A549 (cell line): ENCODE data around the gene WFS1. TPM values are rescaled to one million over a fixed set of nuclear protein-coding genes. Genes with fewer than 3 reads are reported as not detected.

Source experiments
- ATAC-seq, 2 experiments: fragments of 200-7000 bp in 1 of 2; fragments of >200 bp in 1 of 2; cut with Nextera tagmentation in 1 of 2; cut with Tn5 transposase in 1 of 2; 3 replicates each; pipeline versions ENCODE4 v1.8.0 to v1.9.1; 2018 to 2020; ENCODE audit warnings: mild to moderate bottlenecking in 1 of 2, moderate library complexity in 1 of 2
- CTCF ChIA-PET: fragments of 300-600 bp; sonication (Branson Sonifier 250); formaldehyde crosslinking; extraction: SDS; loops from one replicate; lab custom pipeline; 2021; ENCODE audit warnings: antibody characterized with exemption, inconsistent platforms; lab: Yijun Ruan, JAX
- POLR2A ChIA-PET: fragments of 350-600 bp; formaldehyde crosslinking; extraction: SDS; loops from one replicate; lab custom pipeline; 2021; ENCODE audit warnings: antibody characterized with exemption, inconsistent platforms; lab: Yijun Ruan, JAX
- DNase-seq, 2 experiments: peaks; one replicate each; pipeline versions ENCODE4 v3.0.0 to v3.0.0-alpha.2; 2011 to 2016; ENCODE audit warnings: low read depth in 1 of 2, low spot score in 1 of 2
- FAIRE-seq: peaks from 2 replicates; lab custom pipeline; 2011; peaks lifted over from hg19 to GRCh38; lab: Jason Lieb, UNC
- H3K27ac ChIP-seq, 2 experiments: fragments of >200 bp; sonication (Bioruptor Twin); formaldehyde crosslinking; 3 replicates each; pipeline ENCODE4 v1.5.1; 2016 to 2017
- H3K4me1 ChIP-seq: fragments of >200 bp; sonication (Bioruptor Twin); formaldehyde crosslinking; 3 replicates; pipeline ENCODE4 v1.6.1; 2016
- H3K4me2 ChIP-seq: fragments of >200 bp; sonication (Bioruptor Twin); formaldehyde crosslinking; 3 replicates; pipeline ENCODE4 v1.6.1; 2016
- H3K4me3 ChIP-seq: fragments of >200 bp; sonication (Bioruptor Twin); formaldehyde crosslinking; 3 replicates; pipeline ENCODE4 v1.5.1; 2016
- H3K9me3 ChIP-seq: fragments of >200 bp; sonication (Bioruptor Twin); formaldehyde crosslinking; 3 replicates; pipeline ENCODE4 v1.6.1; 2016
- CHD2 ChIP-seq: fragments of 150-350 bp; IDR thresholded peaks from 2 replicates; pipeline ENCODE4 v1.6.1; 2014; ENCODE audit warnings: low read length; ENCODE audit not compliant: partially characterized antibody
- CHD4 ChIP-seq: fragments of 200-600 bp; sonication (generic); IDR thresholded peaks from 2 replicates; pipeline ENCODE4 v1.6.1; 2016; ENCODE audit warnings: antibody characterized with exemption, mild to moderate bottlenecking, borderline replicate concordance
- EHMT2 ChIP-seq: fragments of 200-600 bp; sonication (generic); IDR thresholded peaks from 2 replicates; pipeline ENCODE4 v1.6.1; 2016; ENCODE audit warnings: antibody characterized with exemption, low read depth, mild to moderate bottlenecking, moderate library complexity
- ESRRA ChIP-seq: fragments of 150-350 bp; IDR thresholded peaks from 2 replicates; pipeline ENCODE4 v1.6.1; 2014; ENCODE audit warnings: mild to moderate bottlenecking, low read length, borderline replicate concordance
- FOSL2 ChIP-seq, 2 experiments: fragments of 450-650 bp in 1 of 2; fragments of >200 bp in 1 of 2; sonication (Bioruptor Twin) in 1 of 2; formaldehyde crosslinking; IDR thresholded peaks; 2 replicates each; pipeline versions ENCODE4 v1.5.0 to v1.6.1; 2016 to 2020; ENCODE audit warnings: mild to moderate bottlenecking in 1 of 2, moderate library complexity in 1 of 2
- GATA3 ChIP-seq: IDR thresholded peaks from 2 replicates; pipeline ENCODE4 v1.6.1; 2012; ENCODE audit warnings: borderline replicate concordance
- HDAC2 ChIP-seq: fragments of 200-600 bp; sonication (generic); IDR thresholded peaks from 2 replicates; pipeline ENCODE4 v1.6.1; 2016
- HES2 ChIP-seq: fragments of >200 bp; sonication (Bioruptor Twin); formaldehyde crosslinking; IDR thresholded peaks from 2 replicates; pipeline ENCODE4 v1.6.1; 2016
- HOXB13 ChIP-seq: fragments of 250-450 bp; sonication (Bioruptor Pico); IDR thresholded peaks from 2 replicates; pipeline ENCODE4 v1.5.0; 2020; ENCODE audit warnings: low read depth, mild to moderate bottlenecking, moderate library complexity
- JUN ChIP-seq, 2 experiments: fragments of >200 bp; sonication (Bioruptor Twin); formaldehyde crosslinking; IDR thresholded peaks; 2 replicates in 1 of 2; 3 replicates in 1 of 2; pipeline ENCODE4 v1.6.1; 2016 to 2017
- KDM1A ChIP-seq: fragments of 200-600 bp; sonication (generic); IDR thresholded peaks from 2 replicates; pipeline ENCODE4 v1.6.1; 2016; ENCODE audit warnings: low read depth, mild to moderate bottlenecking
- KDM5A ChIP-seq: fragments of 200-600 bp; sonication (generic); IDR thresholded peaks from 2 replicates; pipeline ENCODE4 v1.6.1; 2016; ENCODE audit warnings: antibody characterized with exemption, mild to moderate bottlenecking
- MAX ChIP-seq: IDR thresholded peaks from 2 replicates; pipeline ENCODE4 v1.6.1; 2012
- PHF8 ChIP-seq: fragments of 200-600 bp; sonication (generic); IDR thresholded peaks from 2 replicates; pipeline ENCODE4 v1.6.1; 2016; ENCODE audit warnings: low read depth, mild to moderate bottlenecking, antibody characterized with exemption, moderate library complexity, borderline replicate concordance
- RAD21 ChIP-seq, 2 experiments: fragments of >200 bp in 1 of 2; sonication (Bioruptor Twin) in 1 of 2; formaldehyde crosslinking in 1 of 2; IDR thresholded peaks in 1 of 2; conservative IDR thresholded peaks in 1 of 2; 2 replicates in 1 of 2; 3 replicates in 1 of 2; pipeline ENCODE4 v1.6.1; 2012 to 2018; ENCODE audit warnings: inconsistent platforms in 1 of 2
- RNF2 ChIP-seq: fragments of 200-600 bp; sonication (generic); IDR thresholded peaks from 2 replicates; pipeline ENCODE4 v1.6.1; 2016; ENCODE audit warnings: low read depth, mild to moderate bottlenecking, antibody characterized with exemption, moderate library complexity, borderline replicate concordance
- SREBF2 ChIP-seq: fragments of 450-650 bp; IDR thresholded peaks from 2 replicates; pipeline ENCODE4 v1.6.1; 2014; ENCODE audit warnings: mild to moderate bottlenecking, moderate library complexity
- ZFP36 ChIP-seq: fragments of 450-650 bp; IDR thresholded peaks from 2 replicates; pipeline ENCODE4 v1.6.1; 2014; ENCODE audit warnings: borderline replicate concordance; ENCODE audit not compliant: partially characterized antibody
- ZSCAN20 ChIP-seq: fragments of 250-450 bp; sonication (Bioruptor Pico); IDR thresholded peaks from 2 replicates; pipeline ENCODE4 v1.8.0; 2022; ENCODE audit warnings: mild to moderate bottlenecking, moderate library complexity
- WGBS: methylation state at CpG from one replicate; pipeline ENCODE4 v1.1.6; 2017; ENCODE audit errors: missing lambda C conversion rate; 5-methylcytosine and 5-hydroxymethylcytosine counted together
- polyA plus RNA-seq, 4 experiments: library from polyadenylated mRNA; depleted of rRNA in 3 of 4; stranded (reverse); fragments of >200 nt; fragmentation: RNase III in 1 of 4; extraction: RNeasy Plus Mini Kit Qiagen cat#74134 plus additional on column Dnase treatment in 1 of 4; gene quantifications; 2 replicates in 3 of 4; 3 replicates in 1 of 4; pipeline ENCODE4 v1.2.3, GENCODE V29; 2011 to 2017
- TF ChIP-seq, protein P1 (sequence below): fragments of 250-450 bp; sonication (Bioruptor Pico); IDR thresholded peaks from 2 replicates; pipeline ENCODE4 v1.5.0; 2020; ENCODE audit warnings: low read depth, mild to moderate bottlenecking, moderate library complexity
- TF ChIP-seq, protein P2 (sequence below): fragments of 200-600 bp; sonication (generic); IDR thresholded peaks from 2 replicates; pipeline ENCODE4 v1.6.1; 2016; ENCODE audit warnings: antibody characterized with exemption, mild to moderate bottlenecking, moderate library complexity

Gene WFS1
- polyA plus RNA-seq, 2 of the 4 experiments (the other 2 are of a cell fraction): 8.8 to 13.6 TPM

- no peak for FAIRE-seq
- Histone ChIP-seq H3K9me3 (no peaks in the 10 kb centered on the region), H3K27ac (no peak overlapping the region)
- TF ChIP-seq GATA3: no peak
- TF ChIP-seq HDAC2: no peak
- no peak for TF ChIP-seq CHD2
- no peak for TF ChIP-seq RAD21 (conservative IDR thresholded peaks at IDR 0.05 in 1 of 2, IDR thresholded peaks at IDR 0.05 in 1 of 2)
- TF ChIP-seq KDM1A: no peak
- no peak for TF ChIP-seq ZSCAN20 (CRISPR knock-in tag)
- no peak for TF ChIP-seq PHF8
- TF ChIP-seq KDM5A: no peak
- TF ChIP-seq SREBF2: no peak
- no peak for TF ChIP-seq JUN (IDR thresholded peaks at IDR 0.05)
- no peak for TF ChIP-seq HES2
- TF ChIP-seq MAX: no peak
- no peak for TF ChIP-seq FOSL2 (IDR thresholded peaks at IDR 0.05)
- TF ChIP-seq FOSL2 (CRISPR knock-in tag; IDR thresholded peaks at IDR 0.05): no peak
- no peak for TF ChIP-seq ESRRA
- TF ChIP-seq HOXB13 (CRISPR knock-in tag): no peak
- TF ChIP-seq, all 56 proteins: peak for 0
- CTCF ChIA-PET: interaction anchor here (1.3 to 2.2 kb wide), 4 partner anchors 13 to 98 kb away, joined by 3 to 8 read pairs (median 6); no protein-coding TSS in a partner anchor
- H3K4me3 ChIP-seq: no peak overlapping the region
- no peak for DNase-seq
- H3K4me2 ChIP-seq: no peak overlapping the region
- H3K4me1 ChIP-seq: peaks cover 16% of the 10 kb centered on the region
- POLR2A ChIA-PET: no interaction called here
- ATAC-seq: no peak
- WGBS: 78% methylated on average over 4 of the region's 4 CpGs
Measured at GRCh38 chr4:6348408-6348807, 78.8 kb downstream of the WFS1 start.

DNA sequence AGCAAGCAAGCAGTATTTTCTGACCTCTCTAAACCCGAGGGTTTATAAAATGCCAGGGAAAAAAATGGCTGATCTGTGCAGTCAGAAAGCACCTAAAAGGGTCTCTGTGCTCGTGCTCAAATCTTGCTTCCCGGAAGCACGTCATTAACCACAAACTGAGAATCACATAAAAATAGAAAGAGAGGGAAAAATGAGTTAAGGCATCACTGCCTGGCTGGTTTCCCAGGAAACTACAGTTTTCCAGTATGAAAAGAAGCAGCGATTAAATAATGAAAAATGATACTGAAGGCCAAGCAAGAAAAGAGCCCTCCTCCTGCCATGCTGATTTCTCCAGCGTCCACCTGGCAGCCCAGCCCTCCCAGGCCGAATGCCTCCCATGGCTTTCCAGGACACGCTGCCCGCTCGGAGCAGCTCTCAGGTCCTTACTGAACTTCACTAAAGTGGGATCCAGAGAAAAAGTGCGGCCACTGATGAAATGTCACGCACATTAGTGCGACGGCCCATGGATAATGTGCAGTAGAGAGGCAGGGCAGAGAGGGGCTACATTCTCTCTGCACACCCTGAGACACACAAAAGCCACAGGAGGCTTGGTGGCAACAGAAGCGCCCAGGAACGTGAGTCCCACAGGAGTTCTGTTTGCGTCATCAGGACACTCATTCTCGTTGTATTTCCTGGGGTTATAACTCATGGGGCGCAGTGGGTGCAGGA, 80.4 kb downstream of the WFS1 start:
- Histone ChIP-seq H3K4me3 (no peak overlapping the region), H3K4me2 (no peak overlapping the region), H3K4me1 (0 out of 3 replicates have a peak, but pooled peaks cover under 1% of the 10 kb centered on the region), H3K9me3 (no peaks in the 10 kb centered on the region), H3K27ac (no peak overlapping the region)
- DNase-seq (no peak), ATAC-seq (no peak), FAIRE-seq (no peak)
- ChIA-PET CTCF (interaction anchor here (1.6 kb wide), 1 partner anchor 11 kb away, joined by 5 read pairs; no protein-coding TSS in a partner anchor), POLR2A (no interaction called here)
- 90% methylated on average over 19 of the region's 19 CpGs for WGBS
- TF ChIP-seq EHMT2: no peak
- TF ChIP-seq ZFP36: no peak
- no peak for TF ChIP-seq CHD4
- TF ChIP-seq, protein P1, sequence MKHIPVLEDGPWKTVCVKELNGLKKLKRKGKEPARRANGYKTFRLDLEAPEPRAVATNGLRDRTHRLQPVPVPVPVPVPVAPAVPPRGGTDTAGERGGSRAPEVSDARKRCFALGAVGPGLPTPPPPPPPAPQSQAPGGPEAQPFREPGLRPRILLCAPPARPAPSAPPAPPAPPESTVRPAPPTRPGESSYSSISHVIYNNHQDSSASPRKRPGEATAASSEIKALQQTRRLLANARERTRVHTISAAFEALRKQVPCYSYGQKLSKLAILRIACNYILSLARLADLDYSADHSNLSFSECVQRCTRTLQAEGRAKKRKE: no peak
- TF ChIP-seq, protein P2, sequence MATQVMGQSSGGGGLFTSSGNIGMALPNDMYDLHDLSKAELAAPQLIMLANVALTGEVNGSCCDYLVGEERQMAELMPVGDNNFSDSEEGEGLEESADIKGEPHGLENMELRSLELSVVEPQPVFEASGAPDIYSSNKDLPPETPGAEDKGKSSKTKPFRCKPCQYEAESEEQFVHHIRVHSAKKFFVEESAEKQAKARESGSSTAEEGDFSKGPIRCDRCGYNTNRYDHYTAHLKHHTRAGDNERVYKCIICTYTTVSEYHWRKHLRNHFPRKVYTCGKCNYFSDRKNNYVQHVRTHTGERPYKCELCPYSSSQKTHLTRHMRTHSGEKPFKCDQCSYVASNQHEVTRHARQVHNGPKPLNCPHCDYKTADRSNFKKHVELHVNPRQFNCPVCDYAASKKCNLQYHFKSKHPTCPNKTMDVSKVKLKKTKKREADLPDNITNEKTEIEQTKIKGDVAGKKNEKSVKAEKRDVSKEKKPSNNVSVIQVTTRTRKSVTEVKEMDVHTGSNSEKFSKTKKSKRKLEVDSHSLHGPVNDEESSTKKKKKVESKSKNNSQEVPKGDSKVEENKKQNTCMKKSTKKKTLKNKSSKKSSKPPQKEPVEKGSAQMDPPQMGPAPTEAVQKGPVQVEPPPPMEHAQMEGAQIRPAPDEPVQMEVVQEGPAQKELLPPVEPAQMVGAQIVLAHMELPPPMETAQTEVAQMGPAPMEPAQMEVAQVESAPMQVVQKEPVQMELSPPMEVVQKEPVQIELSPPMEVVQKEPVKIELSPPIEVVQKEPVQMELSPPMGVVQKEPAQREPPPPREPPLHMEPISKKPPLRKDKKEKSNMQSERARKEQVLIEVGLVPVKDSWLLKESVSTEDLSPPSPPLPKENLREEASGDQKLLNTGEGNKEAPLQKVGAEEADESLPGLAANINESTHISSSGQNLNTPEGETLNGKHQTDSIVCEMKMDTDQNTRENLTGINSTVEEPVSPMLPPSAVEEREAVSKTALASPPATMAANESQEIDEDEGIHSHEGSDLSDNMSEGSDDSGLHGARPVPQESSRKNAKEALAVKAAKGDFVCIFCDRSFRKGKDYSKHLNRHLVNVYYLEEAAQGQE: no peak
- TF ChIP-seq RNF2: no peak
